Cardiac muscle cell (in vitro differentiated cells and primary cell): ENCODE results near the gene ADA. TPM values are rescaled to one million over a fixed set of nuclear protein-coding genes. Genes with fewer than 3 reads are reported as not detected.

Experiments
- DNase-seq, 2 donors: peaks; one replicate each; pipeline versions ENCODE4 v3.0.0 to v3.0.0-alpha.2; 2010 to 2017; ENCODE audit warnings: low read depth in 1 of 2, low spot score in 1 of 2
- H3K27ac ChIP-seq: fragments of 200-600 bp; sonication (generic); 2 replicates; pipeline ENCODE4 v1.5.1; 2016
- H3K27me3 ChIP-seq: fragments of 200-600 bp; sonication (generic); 2 replicates; pipeline ENCODE4 v1.6.0; 2016; ENCODE audit warnings: control low read depth
- H3K36me3 ChIP-seq: fragments of 200-600 bp; sonication (generic); 2 replicates; pipeline ENCODE4 v1.5.1; 2016; ENCODE audit warnings: control low read depth
- H3K4me1 ChIP-seq: fragments of 200-600 bp; sonication (generic); 2 replicates; pipeline ENCODE4 v1.8.1; 2017; ENCODE audit warnings: low read depth, mild to moderate bottlenecking, mixed run types
- H3K4me3 ChIP-seq: fragments of 200-600 bp; sonication (generic); 2 replicates; pipeline ENCODE4 v1.5.1; 2016; ENCODE audit warnings: mild to moderate bottlenecking
- H3K9me3 ChIP-seq: fragments of 200-600 bp; sonication (generic); 2 replicates; pipeline ENCODE4 v1.5.1; 2017; ENCODE audit warnings: low read depth, mild to moderate bottlenecking, control low read depth
- polyA plus RNA-seq: library from polyadenylated mRNA; unstranded; fragments of >200 nt; fragmentation: Nextera tagmentation; extraction: Ambion mirVana; gene quantifications from 2 replicates; pipeline ENCODE4 v1.2.1, GENCODE V29; 2016
- total RNA-seq: library from RNA; depleted of rRNA; stranded (reverse); fragments of >200 nt; gene quantifications from 2 replicates; pipeline ENCODE4 v1.2.3, GENCODE V29; 2016
- TF ChIP-seq, protein P1 (sequence below): IDR thresholded peaks from 2 replicates; pipeline ENCODE4 v1.5.1; 2012; ENCODE audit warnings: low read depth, mild to moderate bottlenecking, low read length

ADA gene
- total and polyA plus RNA-seq, 2 experiments from 2014 or later: 16.7 to 18.9 TPM

DNA sequence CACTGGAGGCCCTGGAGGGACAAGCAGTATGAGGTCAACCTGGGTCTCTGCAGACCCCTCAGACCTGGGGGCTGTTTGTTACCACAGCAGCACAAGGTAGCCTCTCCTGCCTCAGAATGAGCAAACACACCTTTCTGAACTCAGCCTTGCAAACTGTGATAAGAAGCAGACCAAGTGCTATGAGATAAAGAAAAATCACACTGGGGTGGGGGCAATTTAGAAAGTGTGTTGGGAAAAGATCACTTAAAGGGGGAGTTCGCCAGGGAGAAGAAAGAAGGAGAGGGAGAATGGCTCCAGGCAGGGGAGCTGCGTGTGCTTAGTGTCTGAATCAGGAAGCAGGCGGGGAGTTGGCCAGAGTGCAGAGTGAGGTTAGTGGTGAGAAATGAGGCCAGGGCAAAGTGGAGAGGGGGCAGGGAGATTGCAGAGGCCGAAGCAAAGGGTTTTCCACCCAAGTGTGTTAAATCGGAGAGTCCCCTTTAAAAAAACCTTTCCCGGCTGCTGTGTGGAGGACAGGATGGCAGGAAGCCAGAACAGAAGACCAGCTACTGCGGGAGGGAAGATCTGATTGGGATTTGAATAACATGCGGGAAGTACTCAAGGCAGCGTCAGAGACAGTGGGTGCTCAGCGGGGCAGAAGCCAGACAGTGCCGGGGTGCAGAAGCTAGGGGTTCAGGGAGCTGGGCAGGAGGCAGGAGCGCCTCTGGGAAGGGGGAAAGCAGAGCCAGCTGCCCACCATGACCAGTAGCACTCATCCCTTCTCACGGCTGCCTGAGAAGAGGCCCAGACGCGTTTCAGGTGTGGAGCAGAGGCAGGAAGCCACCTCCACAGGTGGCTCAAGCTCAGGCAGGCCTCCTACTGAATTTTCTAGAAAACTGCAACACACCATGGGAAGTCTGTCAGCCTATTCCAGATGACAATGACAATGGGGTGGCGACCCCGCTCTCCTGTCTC, 9.0 kb downstream of the ADA start:
- no peaks in the 10 kb centered on the region for H3K9me3 ChIP-seq
- peak overlapping the region; percentile 80 for H3K27ac ChIP-seq
- no peaks in the 10 kb centered on the region for H3K36me3 ChIP-seq
- H3K4me1 ChIP-seq: peaks cover 13% of the 10 kb centered on the region
- no peaks in the 10 kb centered on the region for H3K27me3 ChIP-seq
- no peak overlapping the region for H3K4me3 ChIP-seq
- DNase-seq: peak; percentile 69 to 97
- TF ChIP-seq, protein P1, sequence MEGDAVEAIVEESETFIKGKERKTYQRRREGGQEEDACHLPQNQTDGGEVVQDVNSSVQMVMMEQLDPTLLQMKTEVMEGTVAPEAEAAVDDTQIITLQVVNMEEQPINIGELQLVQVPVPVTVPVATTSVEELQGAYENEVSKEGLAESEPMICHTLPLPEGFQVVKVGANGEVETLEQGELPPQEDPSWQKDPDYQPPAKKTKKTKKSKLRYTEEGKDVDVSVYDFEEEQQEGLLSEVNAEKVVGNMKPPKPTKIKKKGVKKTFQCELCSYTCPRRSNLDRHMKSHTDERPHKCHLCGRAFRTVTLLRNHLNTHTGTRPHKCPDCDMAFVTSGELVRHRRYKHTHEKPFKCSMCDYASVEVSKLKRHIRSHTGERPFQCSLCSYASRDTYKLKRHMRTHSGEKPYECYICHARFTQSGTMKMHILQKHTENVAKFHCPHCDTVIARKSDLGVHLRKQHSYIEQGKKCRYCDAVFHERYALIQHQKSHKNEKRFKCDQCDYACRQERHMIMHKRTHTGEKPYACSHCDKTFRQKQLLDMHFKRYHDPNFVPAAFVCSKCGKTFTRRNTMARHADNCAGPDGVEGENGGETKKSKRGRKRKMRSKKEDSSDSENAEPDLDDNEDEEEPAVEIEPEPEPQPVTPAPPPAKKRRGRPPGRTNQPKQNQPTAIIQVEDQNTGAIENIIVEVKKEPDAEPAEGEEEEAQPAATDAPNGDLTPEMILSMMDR: no peak

DNA sequence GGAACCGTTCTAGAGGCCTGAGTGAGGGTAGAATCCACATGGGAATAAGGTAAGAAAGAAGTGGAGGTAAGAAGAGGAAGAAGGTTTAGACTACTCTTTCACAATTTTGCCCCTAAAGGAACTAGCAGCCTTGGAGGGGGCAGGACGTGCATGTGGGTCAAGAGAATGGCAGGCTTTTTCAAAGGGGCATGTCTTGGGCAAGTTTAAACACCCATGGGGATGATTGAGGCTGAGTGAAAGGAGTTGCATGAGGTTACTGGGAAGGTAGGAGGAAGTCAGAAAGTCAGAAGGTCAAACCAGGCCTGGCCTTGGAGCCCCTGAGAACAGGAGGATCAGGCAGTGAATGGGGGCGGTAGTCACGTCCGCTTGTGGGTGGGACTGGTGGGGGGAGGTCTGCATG, 10.2 kb downstream of the ADA start:
- TF ChIP-seq, protein P1: no peak
- Histone ChIP-seq H3K36me3 (no peaks in the 10 kb centered on the region), H3K9me3 (no peaks in the 10 kb centered on the region), H3K4me1 (peaks cover 13% of the 10 kb centered on the region), H3K27ac (no peak overlapping the region), H3K4me3 (no peak overlapping the region), H3K27me3 (no peaks in the 10 kb centered on the region)
- DNase-seq: no peak

DNA sequence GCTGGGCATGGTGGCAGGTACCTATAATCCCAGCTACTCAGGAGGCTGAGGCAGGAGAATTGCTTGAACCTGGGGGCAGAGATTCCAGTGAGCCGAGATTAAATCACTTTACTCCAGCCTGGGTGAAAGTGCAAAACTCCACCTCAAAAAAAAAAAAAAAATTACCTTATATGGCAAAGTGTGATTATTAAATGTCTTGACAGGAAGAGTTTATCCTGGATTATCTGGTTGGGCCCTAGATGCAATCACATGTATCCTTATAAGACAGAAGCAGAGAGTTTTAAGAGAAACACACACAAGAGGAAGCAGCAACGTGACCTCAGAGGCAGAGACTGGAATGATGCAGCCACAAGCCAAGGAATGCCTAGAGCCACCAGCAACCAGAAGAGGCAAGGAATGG, 11.0 kb downstream of the ADA start:
- H3K36me3 ChIP-seq: no peaks in the 10 kb centered on the region
- no peaks in the 10 kb centered on the region for H3K27me3 ChIP-seq
- peaks cover 13% of the 10 kb centered on the region for H3K4me1 ChIP-seq
- H3K9me3 ChIP-seq: no peaks in the 10 kb centered on the region
- no peak overlapping the region for H3K4me3 ChIP-seq
- no peak for DNase-seq
- TF ChIP-seq, protein P1: no peak
- H3K27ac ChIP-seq: no peak overlapping the region

DNA sequence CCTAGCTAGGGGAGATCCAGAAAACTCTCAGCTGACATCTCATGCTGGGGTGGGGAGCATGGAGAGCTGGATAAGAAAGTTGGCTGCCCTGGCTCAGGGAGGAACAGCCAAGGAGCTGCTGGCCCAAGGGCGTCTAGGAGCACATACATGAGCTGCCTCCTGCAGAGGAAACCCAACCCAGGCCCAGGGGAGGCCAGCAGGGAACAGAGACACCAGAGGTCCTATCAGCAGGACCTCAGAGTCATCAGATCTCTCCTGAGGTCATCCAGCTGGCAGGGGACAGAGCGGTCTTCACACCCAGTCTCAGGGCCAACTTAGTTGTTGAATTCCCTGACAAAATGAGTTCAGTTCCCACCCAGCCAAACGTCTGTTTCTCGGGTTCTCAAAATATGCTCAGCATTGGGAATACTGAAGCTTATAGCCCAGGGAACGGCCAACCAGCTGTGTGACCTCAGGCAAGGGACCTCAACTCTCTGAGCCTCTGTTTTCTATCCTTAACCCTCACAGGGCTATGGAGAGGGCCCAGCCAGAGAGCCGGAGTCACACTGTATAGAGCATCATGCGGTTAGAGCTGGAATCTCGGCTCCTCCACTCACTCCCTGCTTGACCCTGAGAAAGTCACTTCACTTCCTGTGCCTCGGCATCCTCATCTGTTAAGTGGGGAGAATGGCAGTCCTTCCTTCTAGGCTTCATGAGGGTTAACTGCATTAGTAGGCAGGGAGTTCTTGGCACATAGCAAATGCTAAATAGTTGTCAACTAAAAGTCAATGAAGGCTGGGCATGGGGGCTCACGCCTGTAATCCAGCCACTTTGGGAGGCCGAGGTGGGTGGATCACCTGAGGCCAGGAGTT, 13.8 kb downstream of the ADA start:
- peaks cover 3% of the 10 kb centered on the region for H3K4me1 ChIP-seq
- no peaks in the 10 kb centered on the region for H3K36me3 ChIP-seq
- no peak overlapping the region for H3K27ac ChIP-seq
- TF ChIP-seq, protein P1: no peak
- no peaks in the 10 kb centered on the region for H3K9me3 ChIP-seq
- peak in 1 of 2 donors; percentile 14 for DNase-seq
- H3K4me3 ChIP-seq: no peak overlapping the region
- H3K27me3 ChIP-seq: no peaks in the 10 kb centered on the region

DNA sequence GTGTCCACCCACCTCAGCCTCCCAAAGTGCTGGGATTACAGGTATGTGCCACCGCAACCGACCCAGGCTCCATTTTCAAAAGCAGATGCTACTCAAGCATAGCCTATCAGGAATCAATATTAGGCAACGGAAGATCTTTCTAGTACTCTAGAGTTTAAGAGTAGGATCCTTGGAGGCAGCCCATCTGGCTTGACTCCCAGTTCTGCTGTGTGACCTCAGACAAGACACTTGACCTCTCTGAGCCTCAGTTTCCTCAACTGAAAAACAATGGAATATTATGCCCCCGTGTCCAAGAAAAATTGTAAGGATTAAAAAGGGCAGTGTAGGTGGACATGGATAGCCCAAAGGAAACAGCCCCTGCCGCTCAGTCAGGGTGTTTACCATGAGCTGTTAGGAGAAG, 14.5 kb downstream of the ADA start:
- no peaks in the 10 kb centered on the region for H3K9me3 ChIP-seq
- TF ChIP-seq, protein P1: no peak
- no peaks in the 10 kb centered on the region for H3K27me3 ChIP-seq
- H3K4me3 ChIP-seq: no peak overlapping the region
- no peaks in the 10 kb centered on the region for H3K4me1 ChIP-seq
- no peaks in the 10 kb centered on the region for H3K36me3 ChIP-seq
- no peak overlapping the region for H3K27ac ChIP-seq
- DNase-seq: no peak
